ENCODE results near the gene DBT. TPM values are rescaled to one million over a fixed set of nuclear protein-coding genes. Genes with fewer than 3 reads are reported as not detected.
A peak's percentile ranks its signal among the peaks of the same experiment; 100 is the strongest.

Gene DBT
- total RNA-seq, 4 donors from 2014 or later = 6.4 to 15.2 (median 10.5) TPM

DNA sequence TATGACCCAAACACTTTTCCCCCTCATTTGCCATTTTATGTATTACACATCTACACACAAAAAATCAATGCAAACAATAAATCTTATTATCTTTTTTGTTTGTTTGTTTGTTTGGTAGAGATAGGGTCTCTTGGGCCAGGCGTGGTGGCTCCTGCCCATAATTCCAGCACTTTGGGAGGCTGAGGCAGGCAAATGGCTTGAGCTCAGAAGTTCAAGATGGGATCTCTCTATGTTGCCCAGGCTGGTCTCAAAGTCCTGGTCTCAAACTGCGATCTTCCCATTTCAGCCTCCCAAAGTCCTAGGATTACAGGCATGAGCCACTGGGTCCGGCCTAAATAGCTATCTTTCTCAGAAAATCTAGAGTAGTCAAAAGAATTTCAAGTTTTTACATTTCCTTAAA lies 1.2 kb upstream of the DBT start:
- H3K9me3 ChIP-seq = no peaks in the 10 kb centered on the region
- no peak for TF ChIP-seq POLR2A (IDR thresholded peaks at IDR 0.05)
- TF ChIP-seq, protein P1, sequence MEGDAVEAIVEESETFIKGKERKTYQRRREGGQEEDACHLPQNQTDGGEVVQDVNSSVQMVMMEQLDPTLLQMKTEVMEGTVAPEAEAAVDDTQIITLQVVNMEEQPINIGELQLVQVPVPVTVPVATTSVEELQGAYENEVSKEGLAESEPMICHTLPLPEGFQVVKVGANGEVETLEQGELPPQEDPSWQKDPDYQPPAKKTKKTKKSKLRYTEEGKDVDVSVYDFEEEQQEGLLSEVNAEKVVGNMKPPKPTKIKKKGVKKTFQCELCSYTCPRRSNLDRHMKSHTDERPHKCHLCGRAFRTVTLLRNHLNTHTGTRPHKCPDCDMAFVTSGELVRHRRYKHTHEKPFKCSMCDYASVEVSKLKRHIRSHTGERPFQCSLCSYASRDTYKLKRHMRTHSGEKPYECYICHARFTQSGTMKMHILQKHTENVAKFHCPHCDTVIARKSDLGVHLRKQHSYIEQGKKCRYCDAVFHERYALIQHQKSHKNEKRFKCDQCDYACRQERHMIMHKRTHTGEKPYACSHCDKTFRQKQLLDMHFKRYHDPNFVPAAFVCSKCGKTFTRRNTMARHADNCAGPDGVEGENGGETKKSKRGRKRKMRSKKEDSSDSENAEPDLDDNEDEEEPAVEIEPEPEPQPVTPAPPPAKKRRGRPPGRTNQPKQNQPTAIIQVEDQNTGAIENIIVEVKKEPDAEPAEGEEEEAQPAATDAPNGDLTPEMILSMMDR (IDR thresholded peaks at IDR 0.05) = no peak
- DNase-seq = no peak
- H3K27ac ChIP-seq = no peak overlapping the region
- no peak overlapping the region for H3K4me3 ChIP-seq
- intact Hi-C loops (cut with DNase I; ENCODE audit: low total_unique reads) = no loop called here
- no peaks in the 10 kb centered on the region for H3K27me3 ChIP-seq
- H3K36me3 ChIP-seq = no peaks in the 10 kb centered on the region
- peaks cover 0 to 9% of the 10 kb centered on the region in 2 donors for H3K4me1 ChIP-seq

DNA sequence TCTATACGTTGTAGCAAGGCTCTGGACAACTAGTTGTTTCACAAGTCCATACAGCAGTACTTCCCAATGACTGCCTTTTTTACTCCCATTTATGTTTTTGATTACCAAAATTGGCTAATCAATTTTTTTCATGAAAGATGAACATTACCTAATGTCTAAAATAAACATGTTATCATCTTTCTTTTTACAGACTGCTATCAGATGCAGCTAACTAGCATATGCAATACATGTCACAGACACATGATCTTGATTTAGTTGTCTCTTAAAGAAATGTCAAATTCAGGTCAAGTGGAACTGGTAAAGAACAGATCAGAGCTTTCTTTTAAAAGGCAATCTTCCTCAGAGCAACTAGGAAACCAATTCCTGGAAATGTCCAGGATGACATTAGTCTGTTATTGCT lies 630 bp upstream of the DBT start:
- peak overlapping the region; percentile 88 for H3K27ac ChIP-seq

DNA sequence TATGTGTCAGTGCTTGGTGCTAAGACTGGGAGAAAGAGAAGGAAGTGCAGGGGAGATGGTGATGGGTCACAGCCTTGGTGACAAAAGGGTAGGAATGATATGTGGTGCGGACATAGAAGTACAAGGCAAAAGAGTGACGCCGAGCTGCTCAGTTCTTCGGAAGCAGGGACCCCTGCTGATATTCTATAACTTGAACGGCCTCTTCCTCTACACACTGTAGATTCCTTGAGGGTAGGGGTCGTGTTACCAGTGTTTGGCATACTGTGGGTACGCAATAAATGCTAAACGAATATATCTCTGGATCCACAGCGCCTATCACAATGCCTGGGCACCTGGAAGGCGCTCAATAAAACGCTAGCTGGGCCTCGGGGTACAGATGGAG lies 488 bp downstream of the DBT start:
- Histone ChIP-seq H3K9me3 (no peaks in the 10 kb centered on the region), H3K36me3 (no peaks in the 10 kb centered on the region), H3K4me1 (peaks cover 0 to 9% of the 10 kb centered on the region in 2 donors), H3K27ac (peak overlapping the region; percentile 88), H3K4me3 (peak overlapping the region; percentile 73 to 90), H3K27me3 (no peaks in the 10 kb centered on the region)
- intact Hi-C loops (cut with DNase I; ENCODE audit: low total_unique reads) = no loop called here
- TF ChIP-seq, protein P1 (IDR thresholded peaks at IDR 0.05) = no peak
- TF ChIP-seq POLR2A (IDR thresholded peaks at IDR 0.05) = no peak
- no peak for DNase-seq

More for the DNA sequence above, 630 bp upstream of the DBT start:
- H3K4me1 ChIP-seq = peaks cover 0 to 9% of the 10 kb centered on the region in 2 donors
- no peak for DNase-seq
- no peaks in the 10 kb centered on the region for H3K27me3 ChIP-seq
- no peaks in the 10 kb centered on the region for H3K9me3 ChIP-seq
- H3K36me3 ChIP-seq = no peaks in the 10 kb centered on the region
- TF ChIP-seq, protein P1 (IDR thresholded peaks at IDR 0.05) = no peak
- TF ChIP-seq POLR2A (IDR thresholded peaks at IDR 0.05) = no peak
- intact Hi-C loops (cut with DNase I; ENCODE audit: low total_unique reads) = no loop called here
- H3K4me3 ChIP-seq = peak overlapping the region; percentile 73 to 90

DNA sequence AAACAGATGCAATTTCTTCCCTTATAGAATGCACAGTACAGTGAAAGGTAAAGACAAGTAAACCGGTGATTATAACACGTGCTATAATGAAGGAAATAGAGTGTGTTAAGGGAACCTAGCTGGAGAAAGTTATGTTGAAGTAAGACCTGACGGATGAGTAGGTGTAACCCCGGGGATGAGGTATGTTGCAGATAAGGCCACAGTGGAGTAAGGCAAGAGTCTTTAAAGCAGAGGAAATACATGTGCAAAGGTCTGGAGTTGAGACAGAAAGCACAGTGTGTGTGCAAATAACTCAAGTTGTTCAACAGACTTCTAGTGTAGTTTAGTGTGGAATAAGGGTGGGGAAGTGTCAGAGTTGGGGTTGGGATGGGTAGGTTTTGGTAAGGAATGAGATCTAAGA lies 2.9 kb downstream of the DBT start:
- intact Hi-C loops (cut with DNase I; ENCODE audit: low total_unique reads) = no loop called here
- Histone ChIP-seq H3K9me3 (no peaks in the 10 kb centered on the region), H3K36me3 (no peaks in the 10 kb centered on the region)

DNA sequence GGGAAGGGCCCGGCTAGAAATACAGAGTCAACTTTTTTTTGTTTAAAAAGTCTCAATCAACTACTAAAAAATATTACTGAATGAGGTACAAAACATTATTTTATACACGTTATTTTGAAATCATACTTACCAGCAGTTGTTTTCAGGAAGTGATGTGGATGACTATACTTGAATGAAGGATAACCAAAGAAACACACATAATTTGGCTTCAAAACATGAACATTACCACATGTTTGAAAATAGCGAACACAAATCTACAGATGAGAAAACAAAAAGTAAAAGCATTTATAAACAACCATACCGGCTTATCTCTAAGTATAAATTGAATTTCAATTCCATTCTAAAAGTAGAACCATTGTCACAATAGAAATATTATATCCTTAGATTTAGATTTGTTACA lies 9.0 kb downstream of the DBT start:
- Histone ChIP-seq H3K4me1 (no peaks in the 10 kb centered on the region), H3K27me3 (no peaks in the 10 kb centered on the region), H3K9me3 (no peaks in the 10 kb centered on the region), H3K36me3 (no peaks in the 10 kb centered on the region), H3K27ac (no peak overlapping the region), H3K4me3 (no peak overlapping the region)
- no peak for DNase-seq
- no peak for TF ChIP-seq POLR2A (IDR thresholded peaks at IDR 0.05)
- TF ChIP-seq, protein P1 (IDR thresholded peaks at IDR 0.05) = no peak
- intact Hi-C loops (cut with DNase I; ENCODE audit: low total_unique reads) = no loop called here

More for the DNA sequence above, 2.9 kb downstream of the DBT start:
- Histone ChIP-seq H3K27ac (no peak overlapping the region), H3K4me1 (peaks cover 0 to 9% of the 10 kb centered on the region in 2 donors), H3K4me3 (no peak overlapping the region), H3K27me3 (no peaks in the 10 kb centered on the region)
- no peak for TF ChIP-seq POLR2A (IDR thresholded peaks at IDR 0.05)
- TF ChIP-seq, protein P1 (IDR thresholded peaks at IDR 0.05) = no peak
- no peak for DNase-seq
